BLaER1 (cell line): ENCODE measurements around the gene GCNT2.
"Not testable (repeated sequence)": the region's sequence is repeated elsewhere in the genome, so short reads cannot be mapped to it uniquely, and the experiment has no call there.

Experiments
- H3K27ac ChIP-seq: shearing (Covaris generic); formaldehyde crosslinking; 2 replicates; pipeline ENCODE4 v1.8.1; 2022
- H3K27me3 ChIP-seq: shearing (Covaris generic); formaldehyde crosslinking; 2 replicates; pipeline ENCODE4 v1.8.1; 2022
- H3K36me3 ChIP-seq: shearing (Covaris generic); formaldehyde crosslinking; 2 replicates; pipeline ENCODE4 v1.8.1; 2022
- H3K4me1 ChIP-seq: shearing (Covaris generic); formaldehyde crosslinking; 2 replicates; pipeline ENCODE4 v1.8.1; 2022
- H3K4me2 ChIP-seq: shearing (Covaris generic); formaldehyde crosslinking; 2 replicates; pipeline ENCODE4 v1.8.1; 2022
- H3K4me3 ChIP-seq: shearing (Covaris generic); formaldehyde crosslinking; 2 replicates; pipeline ENCODE4 v1.8.1; 2022
- H3K9ac ChIP-seq: shearing (Covaris generic); formaldehyde crosslinking; 2 replicates; pipeline ENCODE4 v1.8.1; 2022
- H3K9me3 ChIP-seq: shearing (Covaris generic); formaldehyde crosslinking; 2 replicates; pipeline ENCODE4 v1.8.1; 2022
- H4K20me1 ChIP-seq: shearing (Covaris generic); formaldehyde crosslinking; 2 replicates; pipeline ENCODE4 v1.8.1; 2022
- Cebpa-rat ChIP-seq: shearing (Covaris generic); IDR thresholded peaks from 2 replicates; pipeline ENCODE4 v1.8.1; 2022

GCNT2 gene

DNA sequence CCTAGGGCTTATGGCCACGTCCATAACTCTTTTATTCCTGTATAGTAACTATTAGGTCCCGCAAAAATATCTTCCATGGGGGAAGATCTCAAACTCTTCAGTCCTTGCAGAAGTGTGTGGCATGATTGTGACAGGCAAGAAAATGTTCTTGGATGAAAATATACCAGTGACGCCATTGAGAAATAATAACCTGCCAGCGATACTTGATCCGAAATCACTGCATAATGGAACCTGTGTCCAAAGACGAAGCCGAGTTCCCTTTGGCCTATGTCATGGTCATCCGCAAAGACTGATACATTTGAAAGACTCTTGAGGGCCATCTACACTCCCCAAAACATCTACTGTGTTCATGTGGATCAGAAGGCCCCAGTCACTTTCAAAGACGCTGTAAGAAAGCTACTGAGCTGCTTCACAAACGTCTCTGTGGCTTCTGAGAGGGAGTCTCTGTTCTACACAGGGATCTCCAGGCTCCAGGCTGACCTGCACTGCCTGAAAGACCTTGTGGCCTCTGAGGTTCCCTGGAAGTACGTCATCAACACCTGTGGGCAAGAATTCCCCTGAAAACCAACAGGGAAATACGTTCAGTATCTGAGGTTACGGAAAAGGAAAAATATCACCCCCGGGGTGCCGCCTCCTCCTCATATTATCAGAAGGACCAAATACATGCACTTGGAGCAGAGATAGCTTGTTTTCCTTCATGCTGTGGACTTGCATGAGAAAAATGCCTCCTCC lies 6.9 kb upstream of the GCNT2 start:
- no peak overlapping the region for H3K27ac ChIP-seq

GRCh38 chr6:10516953-10517352 lies 4.2 kb upstream of the GCNT2 start:
- Histone ChIP-seq H3K9ac (no peak overlapping the region), H4K20me1 (no peaks in the 10 kb centered on the region), H3K4me2 (no peak overlapping the region), H3K27ac (no peak overlapping the region), H3K4me1 (no peaks in the 10 kb centered on the region), H3K4me3 (no peak overlapping the region), H3K36me3 (no peaks in the 10 kb centered on the region), H3K27me3 (no peaks in the 10 kb centered on the region), H3K9me3 (no peaks in the 10 kb centered on the region)
- TF ChIP-seq Cebpa-rat, result no peak

More for the DNA sequence above, 6.9 kb upstream of the GCNT2 start:
- Histone ChIP-seq H3K36me3 (no peaks in the 10 kb centered on the region), H4K20me1 (no peaks in the 10 kb centered on the region), H3K9ac (no peak overlapping the region), H3K4me1 (no peaks in the 10 kb centered on the region), H3K4me3 (no peak overlapping the region), H3K27me3 (no peaks in the 10 kb centered on the region), H3K9me3 (no peaks in the 10 kb centered on the region), H3K4me2 (no peak overlapping the region)
- TF ChIP-seq Cebpa-rat, result no peak

- Histone ChIP-seq H4K20me1 (no peaks in the 10 kb centered on the region), H3K9ac (no peak overlapping the region), H3K9me3 (no peaks in the 10 kb centered on the region), H3K4me3 (no peak overlapping the region), H3K36me3 (no peaks in the 10 kb centered on the region), H3K27me3 (no peaks in the 10 kb centered on the region), H3K4me2 (no peak overlapping the region), H3K27ac (no peak overlapping the region), H3K4me1 (no peaks in the 10 kb centered on the region)
- TF ChIP-seq Cebpa-rat, result no peak
Observed at GRCh38 chr6:10518557-10519407, 2.4 kb upstream of the GCNT2 start.

GRCh38 chr6:10519408-10519697 lies 1.8 kb upstream of the GCNT2 start:
- not testable (repeated sequence) for H4K20me1 ChIP-seq, H3K27ac ChIP-seq, H3K36me3 ChIP-seq, H3K9me3 ChIP-seq, H3K27me3 ChIP-seq, H3K4me2 ChIP-seq, H3K4me3 ChIP-seq, H3K9ac ChIP-seq, H3K4me1 ChIP-seq

DNA sequence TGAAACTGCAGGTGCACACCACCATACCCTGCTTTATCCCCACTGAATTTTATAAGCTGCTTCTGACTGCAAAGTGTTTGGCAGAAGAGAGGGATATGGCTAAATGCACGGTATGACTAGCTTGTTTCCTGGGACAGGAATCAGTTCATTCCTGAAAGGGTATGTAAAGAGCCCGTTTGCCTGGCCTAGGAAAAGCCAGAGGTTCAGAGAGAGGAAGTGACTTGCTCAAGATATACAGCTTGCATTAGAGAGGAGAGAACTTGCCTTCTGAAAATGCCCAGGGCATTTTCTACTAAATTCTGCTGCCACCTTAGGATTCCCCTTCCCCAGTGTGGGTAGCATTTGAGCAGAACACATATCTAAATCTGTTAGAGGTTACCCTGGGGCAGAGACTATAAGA lies 683 bp upstream of the GCNT2 start:
- no peak for TF ChIP-seq Cebpa-rat
- Histone ChIP-seq H3K9me3 (no peaks in the 10 kb centered on the region), H3K27ac (no peak overlapping the region), H3K4me2 (no peak overlapping the region), H3K4me1 (no peaks in the 10 kb centered on the region), H3K9ac (no peak overlapping the region), H3K27me3 (no peaks in the 10 kb centered on the region), H4K20me1 (no peaks in the 10 kb centered on the region), H3K36me3 (no peaks in the 10 kb centered on the region), H3K4me3 (no peak overlapping the region)

GRCh38 chr6:10522929-10523573 lies 1.9 kb downstream of the GCNT2 start:
- Histone ChIP-seq H3K4me1 (no peaks in the 10 kb centered on the region; the same call in 1 of the 2 replicates), H3K9me3 (no peaks in the 10 kb centered on the region), H3K27ac (no peak overlapping the region), H4K20me1 (no peaks in the 10 kb centered on the region), H3K9ac (no peak overlapping the region), H3K36me3 (no peaks in the 10 kb centered on the region), H3K4me3 (no peak overlapping the region), H3K4me2 (no peak overlapping the region), H3K27me3 (no peaks in the 10 kb centered on the region)
- no peak for TF ChIP-seq Cebpa-rat

GRCh38 chr6:10526156-10526555 lies 5.0 kb downstream of the GCNT2 start:
- TF ChIP-seq Cebpa-rat, result no peak

GRCh38 chr6:10528158-10528981 lies 7.2 kb downstream of the GCNT2 start:
- Histone ChIP-seq H4K20me1 (no peaks in the 10 kb centered on the region), H3K27me3 (no peaks in the 10 kb centered on the region), H3K4me1 (peaks cover 46% of the 10 kb centered on the region), H3K4me3 (no peak overlapping the region), H3K9ac (no peak overlapping the region), H3K4me2 (peak overlapping the region; percentile 37), H3K9me3 (no peaks in the 10 kb centered on the region), H3K36me3 (no peaks in the 10 kb centered on the region), H3K27ac (no peak overlapping the region)
- TF ChIP-seq Cebpa-rat, result no peak

More at GRCh38 chr6:10526156-10526555, 5.0 kb downstream of the GCNT2 start:
- H3K4me2 ChIP-seq, result no peak overlapping the region
- H3K4me1 ChIP-seq, result peaks cover 24% of the 10 kb centered on the region
- H3K27ac ChIP-seq, result no peak overlapping the region
- H3K9me3 ChIP-seq, result no peaks in the 10 kb centered on the region
- H3K27me3 ChIP-seq, result no peaks in the 10 kb centered on the region
- no peaks in the 10 kb centered on the region for H3K36me3 ChIP-seq
- H3K4me3 ChIP-seq, result no peak overlapping the region
- H4K20me1 ChIP-seq, result no peaks in the 10 kb centered on the region
- no peak overlapping the region for H3K9ac ChIP-seq

DNA sequence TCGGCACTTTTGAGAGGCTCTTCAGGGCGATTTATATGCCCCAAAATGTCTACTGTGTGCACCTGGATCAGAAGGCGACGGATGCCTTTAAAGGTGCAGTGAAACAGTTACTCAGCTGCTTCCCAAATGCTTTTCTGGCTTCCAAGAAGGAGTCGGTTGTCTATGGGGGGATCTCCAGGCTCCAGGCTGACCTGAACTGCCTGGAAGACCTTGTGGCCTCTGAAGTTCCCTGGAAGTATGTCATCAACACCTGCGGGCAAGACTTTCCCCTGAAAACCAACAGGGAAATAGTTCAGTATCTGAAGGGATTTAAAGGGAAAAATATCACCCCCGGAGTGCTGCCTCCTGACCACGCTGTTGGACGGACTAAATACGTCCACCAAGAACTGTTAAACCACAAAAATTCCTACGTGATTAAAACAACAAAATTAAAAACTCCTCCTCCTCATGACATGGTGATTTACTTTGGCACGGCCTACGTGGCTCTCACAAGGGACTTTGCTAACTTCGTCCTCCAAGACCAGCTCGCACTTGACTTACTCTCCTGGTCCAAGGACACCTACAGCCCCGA lies 8.2 kb downstream of the GCNT2 start:
- no peak overlapping the region for H3K9ac ChIP-seq
- H3K27me3 ChIP-seq, result no peaks in the 10 kb centered on the region
- no peak overlapping the region for H3K4me3 ChIP-seq
- peaks cover 56% of the 10 kb centered on the region for H3K4me1 ChIP-seq
- no peaks in the 10 kb centered on the region for H4K20me1 ChIP-seq
- no peak overlapping the region for H3K27ac ChIP-seq
- no peaks in the 10 kb centered on the region for H3K9me3 ChIP-seq
- peak overlapping the region; percentile 37 for H3K4me2 ChIP-seq
- no peak for TF ChIP-seq Cebpa-rat
- no peaks in the 10 kb centered on the region for H3K36me3 ChIP-seq

DNA sequence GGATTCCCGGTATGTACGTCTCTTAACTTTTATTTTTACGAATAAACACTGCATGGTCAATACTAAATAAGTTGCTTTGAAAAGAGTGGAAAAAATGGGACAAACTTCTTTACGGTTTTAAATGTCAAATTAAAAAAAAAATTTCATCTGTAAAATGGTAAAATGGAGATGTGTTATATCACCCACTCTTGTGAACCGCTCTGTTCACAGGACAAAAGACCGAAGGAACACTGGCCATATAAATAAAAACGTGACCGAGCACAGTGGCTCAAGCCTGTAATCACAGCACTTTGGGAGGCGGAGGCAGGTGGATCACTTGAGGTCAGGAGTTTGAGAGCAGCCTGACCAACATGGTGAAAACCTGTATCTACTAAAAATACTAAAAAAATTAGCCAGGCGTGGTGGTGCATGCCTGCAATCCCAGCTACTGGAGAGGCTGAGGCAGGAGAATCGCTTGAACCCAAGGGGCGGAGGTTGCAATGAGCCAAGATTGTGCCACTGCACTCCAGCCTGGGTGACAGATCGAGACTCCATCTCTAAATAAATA lies 8.8 kb downstream of the GCNT2 start:
- not testable (repeated sequence) for H3K27ac ChIP-seq, H3K4me2 ChIP-seq, H4K20me1 ChIP-seq, H3K36me3 ChIP-seq, H3K9me3 ChIP-seq, H3K4me3 ChIP-seq, H3K9ac ChIP-seq, H3K27me3 ChIP-seq
- peaks cover 61% of the 10 kb centered on the region for H3K4me1 ChIP-seq
